ENCODE measurements around the gene TNKS2.

- TF ChIP-seq REST (IDR thresholded peaks at IDR 0.05; ENCODE audit: insufficient replicate concordance, low read depth), result no peak
- TF ChIP-seq, protein P1, sequence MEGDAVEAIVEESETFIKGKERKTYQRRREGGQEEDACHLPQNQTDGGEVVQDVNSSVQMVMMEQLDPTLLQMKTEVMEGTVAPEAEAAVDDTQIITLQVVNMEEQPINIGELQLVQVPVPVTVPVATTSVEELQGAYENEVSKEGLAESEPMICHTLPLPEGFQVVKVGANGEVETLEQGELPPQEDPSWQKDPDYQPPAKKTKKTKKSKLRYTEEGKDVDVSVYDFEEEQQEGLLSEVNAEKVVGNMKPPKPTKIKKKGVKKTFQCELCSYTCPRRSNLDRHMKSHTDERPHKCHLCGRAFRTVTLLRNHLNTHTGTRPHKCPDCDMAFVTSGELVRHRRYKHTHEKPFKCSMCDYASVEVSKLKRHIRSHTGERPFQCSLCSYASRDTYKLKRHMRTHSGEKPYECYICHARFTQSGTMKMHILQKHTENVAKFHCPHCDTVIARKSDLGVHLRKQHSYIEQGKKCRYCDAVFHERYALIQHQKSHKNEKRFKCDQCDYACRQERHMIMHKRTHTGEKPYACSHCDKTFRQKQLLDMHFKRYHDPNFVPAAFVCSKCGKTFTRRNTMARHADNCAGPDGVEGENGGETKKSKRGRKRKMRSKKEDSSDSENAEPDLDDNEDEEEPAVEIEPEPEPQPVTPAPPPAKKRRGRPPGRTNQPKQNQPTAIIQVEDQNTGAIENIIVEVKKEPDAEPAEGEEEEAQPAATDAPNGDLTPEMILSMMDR (IDR thresholded peaks at IDR 0.05; ENCODE audit: insufficient read depth, low read length), result no peak
These were observed 1.1 kb upstream of the TNKS2 start for GRCh38 chr10:91797048-91797690.

Measured in HL-60 (cell line).